ENCODE measurements around the gene BUD13.
"Not testable (repeated sequence)": the region's sequence is repeated elsewhere in the genome, so short reads cannot be mapped to it uniquely, and the experiment has no call there.

The BUD13 gene

GRCh38 chr11:116808262-116809175, 35.7 kb upstream of the BUD13 start:
- H3K36me3 ChIP-seq (ENCODE audit: control insufficient read depth in 1 of 2, insufficient read depth in 2 of 2, low read length in 2 of 2) = no peaks in the 10 kb centered on the region
- H3K27me3 ChIP-seq (ENCODE audit: control insufficient read depth in 1 of 2, insufficient read depth in 2 of 2, low read length in 2 of 2) = no peaks in the 10 kb centered on the region
- no peaks in the 10 kb centered on the region for H3K9me3 ChIP-seq (ENCODE audit: control insufficient read depth in 1 of 2, low read length in 2 of 2)
- peaks cover 16 to 20% of the 10 kb centered on the region in 2 donors for H3K4me1 ChIP-seq (ENCODE audit: control insufficient read depth in 1 of 2, insufficient read depth in 2 of 2, low read length in 2 of 2)
- H3K4me3 ChIP-seq (ENCODE audit: low read depth in 1 of 2, low read length in 2 of 2) = peak overlapping the region in 1 of 2 donors; percentile 54
- H3K27ac ChIP-seq (ENCODE audit: low read depth, low read length) = peak overlapping the region; percentile 69
- peak overlapping the region; percentile 44 to 48 for H3K9ac ChIP-seq (ENCODE audit: low read depth in 1 of 2, low read length in 2 of 2)

- no peak overlapping the region for H3K9ac ChIP-seq (ENCODE audit: low read depth in 1 of 2, low read length in 2 of 2)
- no peaks in the 10 kb centered on the region for H3K27me3 ChIP-seq (ENCODE audit: control insufficient read depth in 1 of 2, insufficient read depth in 2 of 2, low read length in 2 of 2)
- peak overlapping the region; percentile 69 for H3K27ac ChIP-seq (ENCODE audit: low read depth, low read length)
- H3K4me1 ChIP-seq (ENCODE audit: control insufficient read depth in 1 of 2, insufficient read depth in 2 of 2, low read length in 2 of 2) = peaks cover 16 to 20% of the 10 kb centered on the region in 2 donors
- no peaks in the 10 kb centered on the region for H3K36me3 ChIP-seq (ENCODE audit: control insufficient read depth in 1 of 2, insufficient read depth in 2 of 2, low read length in 2 of 2)
- H3K4me3 ChIP-seq (ENCODE audit: low read depth in 1 of 2, low read length in 2 of 2) = no peak overlapping the region
- no peaks in the 10 kb centered on the region for H3K9me3 ChIP-seq (ENCODE audit: control insufficient read depth in 1 of 2, low read length in 2 of 2)
These were observed 34.9 kb upstream of the BUD13 start for GRCh38 chr11:116807601-116808261.

- Histone ChIP-seq H3K9me3 (ENCODE audit: control insufficient read depth in 1 of 2, low read length in 2 of 2) (no peaks in the 10 kb centered on the region), H3K4me1 (ENCODE audit: control insufficient read depth in 1 of 2, insufficient read depth in 2 of 2, low read length in 2 of 2) (peaks cover 15 to 20% of the 10 kb centered on the region in 2 donors), H3K4me3 (ENCODE audit: low read depth in 1 of 2, low read length in 2 of 2) (no peak overlapping the region), H3K9ac (ENCODE audit: low read depth in 1 of 2, low read length in 2 of 2) (no peak overlapping the region), H3K27me3 (ENCODE audit: control insufficient read depth in 1 of 2, insufficient read depth in 2 of 2, low read length in 2 of 2) (no peaks in the 10 kb centered on the region), H3K36me3 (ENCODE audit: control insufficient read depth in 1 of 2, insufficient read depth in 2 of 2, low read length in 2 of 2) (no peaks in the 10 kb centered on the region), H3K27ac (ENCODE audit: low read depth, low read length) (no peak overlapping the region)
These were observed 31.2 kb upstream of the BUD13 start for GRCh38 chr11:116804001-116804400.

- not testable (repeated sequence) for H3K9ac ChIP-seq (ENCODE audit: low read depth in 1 of 2, low read length in 2 of 2); H3K27me3 ChIP-seq (ENCODE audit: control insufficient read depth in 1 of 2, insufficient read depth in 2 of 2, low read length in 2 of 2); H3K27ac ChIP-seq (ENCODE audit: low read depth, low read length); H3K36me3 ChIP-seq (ENCODE audit: control insufficient read depth in 1 of 2, insufficient read depth in 2 of 2, low read length in 2 of 2); H3K4me3 ChIP-seq (ENCODE audit: low read depth in 1 of 2, low read length in 2 of 2); H3K9me3 ChIP-seq (ENCODE audit: control insufficient read depth in 1 of 2, low read length in 2 of 2); H3K4me1 ChIP-seq (ENCODE audit: control insufficient read depth in 1 of 2, insufficient read depth in 2 of 2, low read length in 2 of 2)
These were observed 28.9 kb upstream of the BUD13 start for GRCh38 chr11:116801662-116802061.

GRCh38 chr11:116800610-116801009, 27.8 kb upstream of the BUD13 start:
- H3K27ac ChIP-seq (ENCODE audit: low read depth, low read length) = no peak overlapping the region
- H3K27me3 ChIP-seq (ENCODE audit: control insufficient read depth in 1 of 2, insufficient read depth in 2 of 2, low read length in 2 of 2) = no peaks in the 10 kb centered on the region
- no peak overlapping the region for H3K4me3 ChIP-seq (ENCODE audit: low read depth in 1 of 2, low read length in 2 of 2)
- H3K4me1 ChIP-seq (ENCODE audit: control insufficient read depth in 1 of 2, insufficient read depth in 2 of 2, low read length in 2 of 2) = peaks cover 0 to 3% of the 10 kb centered on the region in 2 donors
- no peak overlapping the region for H3K9ac ChIP-seq (ENCODE audit: low read depth in 1 of 2, low read length in 2 of 2)
- no peaks in the 10 kb centered on the region for H3K9me3 ChIP-seq (ENCODE audit: control insufficient read depth in 1 of 2, low read length in 2 of 2)
- no peaks in the 10 kb centered on the region for H3K36me3 ChIP-seq (ENCODE audit: control insufficient read depth in 1 of 2, insufficient read depth in 2 of 2, low read length in 2 of 2)

DNA sequence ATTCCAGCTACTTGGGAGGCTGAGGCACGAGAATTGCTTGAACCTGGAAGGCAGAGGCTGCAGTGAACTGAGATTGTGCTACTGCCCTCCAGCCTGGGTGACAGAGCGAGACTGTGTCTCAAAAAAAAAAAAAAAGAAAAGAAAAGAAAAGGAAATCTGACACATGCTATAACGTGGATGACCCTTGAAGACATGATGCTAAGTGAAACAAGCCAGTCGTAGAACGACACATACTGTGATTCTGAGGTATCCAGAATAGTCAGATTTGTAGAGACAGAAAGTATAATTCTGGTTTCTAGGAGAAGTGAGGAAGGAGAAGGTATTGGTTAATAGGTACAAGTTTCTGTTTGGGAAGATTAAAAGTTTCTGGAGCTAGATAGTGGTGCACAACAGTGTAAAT, 25.6 kb upstream of the BUD13 start:
- H3K9me3 ChIP-seq (ENCODE audit: control insufficient read depth in 1 of 2, low read length in 2 of 2) = no peaks in the 10 kb centered on the region
- no peaks in the 10 kb centered on the region for H3K36me3 ChIP-seq (ENCODE audit: control insufficient read depth in 1 of 2, insufficient read depth in 2 of 2, low read length in 2 of 2)
- no peaks in the 10 kb centered on the region for H3K27me3 ChIP-seq (ENCODE audit: control insufficient read depth in 1 of 2, insufficient read depth in 2 of 2, low read length in 2 of 2)
- no peak overlapping the region for H3K4me3 ChIP-seq (ENCODE audit: low read depth in 1 of 2, low read length in 2 of 2)
- peaks cover 0 to 3% of the 10 kb centered on the region in 2 donors for H3K4me1 ChIP-seq (ENCODE audit: control insufficient read depth in 1 of 2, insufficient read depth in 2 of 2, low read length in 2 of 2)
- no peak overlapping the region for H3K9ac ChIP-seq (ENCODE audit: low read depth in 1 of 2, low read length in 2 of 2)
- H3K27ac ChIP-seq (ENCODE audit: low read depth, low read length) = no peak overlapping the region

DNA sequence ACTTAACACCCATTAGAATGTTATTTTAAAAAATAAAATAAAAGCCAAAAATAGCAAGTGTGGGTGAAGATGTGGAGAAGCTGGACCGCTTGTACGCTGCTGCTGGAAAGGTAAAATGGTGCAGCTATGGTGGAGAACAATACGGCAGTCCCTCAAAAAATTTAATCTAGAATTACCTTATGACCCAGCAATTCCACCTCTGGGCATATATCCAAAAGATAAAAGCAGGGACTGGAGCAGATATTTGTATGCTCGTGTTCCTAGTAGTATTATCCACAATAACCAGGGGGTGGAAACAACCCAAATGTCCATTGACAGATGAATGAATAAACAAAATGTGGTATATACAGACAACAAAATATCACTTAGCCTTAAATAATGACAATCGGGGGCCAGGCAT, 25.0 kb upstream of the BUD13 start:
- H3K4me3 ChIP-seq (ENCODE audit: low read depth in 1 of 2, low read length in 2 of 2) = no peak overlapping the region
- H3K9ac ChIP-seq (ENCODE audit: low read depth in 1 of 2, low read length in 2 of 2) = no peak overlapping the region
- H3K27me3 ChIP-seq (ENCODE audit: control insufficient read depth in 1 of 2, insufficient read depth in 2 of 2, low read length in 2 of 2) = no peaks in the 10 kb centered on the region
- H3K9me3 ChIP-seq (ENCODE audit: control insufficient read depth in 1 of 2, low read length in 2 of 2) = no peaks in the 10 kb centered on the region
- peaks cover 0 to 3% of the 10 kb centered on the region in 2 donors for H3K4me1 ChIP-seq (ENCODE audit: control insufficient read depth in 1 of 2, insufficient read depth in 2 of 2, low read length in 2 of 2)
- no peaks in the 10 kb centered on the region for H3K36me3 ChIP-seq (ENCODE audit: control insufficient read depth in 1 of 2, insufficient read depth in 2 of 2, low read length in 2 of 2)
- no peak overlapping the region for H3K27ac ChIP-seq (ENCODE audit: low read depth, low read length)

DNA sequence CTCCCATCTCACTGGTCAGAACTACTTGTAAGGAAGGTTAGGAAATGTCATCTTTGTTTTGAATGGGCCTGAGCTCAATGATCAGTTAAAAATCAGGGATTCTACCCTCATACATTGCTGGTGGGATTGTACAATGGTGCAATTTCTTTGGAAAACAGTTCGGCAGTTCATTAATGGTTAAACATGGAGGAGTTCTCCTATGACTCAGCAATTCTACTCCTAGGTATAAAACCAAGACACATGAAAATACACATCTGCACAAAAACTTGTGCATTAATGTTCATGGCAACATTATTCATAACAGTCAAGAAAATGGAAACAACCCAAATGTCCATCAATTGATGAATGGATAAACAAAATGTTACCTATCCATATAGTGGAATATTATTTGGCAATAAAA, 23.8 kb upstream of the BUD13 start:
- no peak overlapping the region for H3K27ac ChIP-seq (ENCODE audit: low read depth, low read length)
- H3K4me1 ChIP-seq (ENCODE audit: control insufficient read depth in 1 of 2, insufficient read depth in 2 of 2, low read length in 2 of 2) = peaks cover 4 to 7% of the 10 kb centered on the region in 2 donors
- no peak overlapping the region for H3K9ac ChIP-seq (ENCODE audit: low read depth in 1 of 2, low read length in 2 of 2)
- no peaks in the 10 kb centered on the region for H3K9me3 ChIP-seq (ENCODE audit: control insufficient read depth in 1 of 2, low read length in 2 of 2)
- no peaks in the 10 kb centered on the region for H3K36me3 ChIP-seq (ENCODE audit: control insufficient read depth in 1 of 2, insufficient read depth in 2 of 2, low read length in 2 of 2)
- H3K4me3 ChIP-seq (ENCODE audit: low read depth in 1 of 2, low read length in 2 of 2) = no peak overlapping the region
- no peaks in the 10 kb centered on the region for H3K27me3 ChIP-seq (ENCODE audit: control insufficient read depth in 1 of 2, insufficient read depth in 2 of 2, low read length in 2 of 2)

DNA sequence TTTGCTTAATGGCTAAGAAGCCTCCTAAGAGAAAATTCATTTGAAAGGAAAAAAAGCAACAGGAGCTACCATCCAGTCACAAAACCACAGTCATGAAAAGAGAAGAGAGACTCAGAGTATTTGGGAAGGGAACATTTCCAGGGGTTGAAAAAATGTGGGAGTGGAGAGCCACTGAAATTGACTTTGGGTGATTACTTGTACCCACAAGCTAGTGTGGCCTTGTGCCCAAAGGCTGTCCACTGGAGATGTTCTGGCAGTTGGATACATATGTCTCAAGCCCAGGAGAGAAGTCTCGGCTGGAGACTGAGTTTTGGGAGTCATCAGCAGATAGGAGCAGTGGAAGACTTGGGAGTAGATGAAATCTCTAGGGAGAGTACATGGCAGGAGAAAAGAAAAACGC, 22.1 kb upstream of the BUD13 start:
- no peaks in the 10 kb centered on the region for H3K36me3 ChIP-seq (ENCODE audit: control insufficient read depth in 1 of 2, insufficient read depth in 2 of 2, low read length in 2 of 2)
- no peak overlapping the region for H3K4me3 ChIP-seq (ENCODE audit: low read depth in 1 of 2, low read length in 2 of 2)
- no peaks in the 10 kb centered on the region for H3K9me3 ChIP-seq (ENCODE audit: control insufficient read depth in 1 of 2, low read length in 2 of 2)
- no peaks in the 10 kb centered on the region for H3K27me3 ChIP-seq (ENCODE audit: control insufficient read depth in 1 of 2, insufficient read depth in 2 of 2, low read length in 2 of 2)
- peaks cover 10 to 14% of the 10 kb centered on the region in 2 donors for H3K4me1 ChIP-seq (ENCODE audit: control insufficient read depth in 1 of 2, insufficient read depth in 2 of 2, low read length in 2 of 2)
- H3K27ac ChIP-seq (ENCODE audit: low read depth, low read length) = no peak overlapping the region
- H3K9ac ChIP-seq (ENCODE audit: low read depth in 1 of 2, low read length in 2 of 2) = no peak overlapping the region

GRCh38 chr11:116793772-116794097, 20.9 kb upstream of the BUD13 start:
- H3K4me1 ChIP-seq (ENCODE audit: control insufficient read depth in 1 of 2, insufficient read depth in 2 of 2, low read length in 2 of 2) = peaks cover 11 to 16% of the 10 kb centered on the region in 2 donors

More at GRCh38 chr11:116793772-116794097, 20.9 kb upstream of the BUD13 start:
- Histone ChIP-seq H3K4me3 (ENCODE audit: low read depth in 1 of 2, low read length in 2 of 2) (no peak overlapping the region), H3K36me3 (ENCODE audit: control insufficient read depth in 1 of 2, insufficient read depth in 2 of 2, low read length in 2 of 2) (no peaks in the 10 kb centered on the region), H3K27me3 (ENCODE audit: control insufficient read depth in 1 of 2, insufficient read depth in 2 of 2, low read length in 2 of 2) (no peaks in the 10 kb centered on the region), H3K9ac (ENCODE audit: low read depth in 1 of 2, low read length in 2 of 2) (no peak overlapping the region), H3K27ac (ENCODE audit: low read depth, low read length) (no peak overlapping the region), H3K9me3 (ENCODE audit: control insufficient read depth in 1 of 2, low read length in 2 of 2) (no peaks in the 10 kb centered on the region)
